Right lobe of liver (tissue), 6 donors: ENCODE data around the gene CTNND2. TPM values are rescaled to one million over a fixed set of nuclear protein-coding genes. Genes with fewer than 3 reads are reported as not detected.

Experiments
- ATAC-seq, 4 donors: fragments of 200-7000 bp; cut with Tn5 transposase; one replicate each; pipeline ENCODE4 v1.9.1; 2020; ENCODE audit warnings: mild to moderate bottlenecking in 4 of 4, moderate library complexity in 4 of 4
- DNase-seq, 3 donors: peaks; one replicate each; pipeline ENCODE4 v3.0.0-alpha.2; 2020
- H3K27ac ChIP-seq, 3 donors: fragments of 200-600 bp; one replicate each; pipeline ENCODE4 v1.8.0; 2022
- H3K27me3 ChIP-seq, 2 donors: fragments of 200-600 bp; one replicate each; pipeline ENCODE4 v1.8.0; 2022
- H3K36me3 ChIP-seq, 4 donors: fragments of 200-600 bp; sonication (generic) in 1 of 4; one replicate each; pipeline versions ENCODE4 v1.5.1 to v1.8.0; 2017 to 2022; ENCODE audit warnings: control low read depth in 1 of 4
- H3K4me1 ChIP-seq, 4 donors: fragments of 200-600 bp; sonication (generic) in 1 of 4; one replicate each; pipeline versions ENCODE4 v1.5.1 to v1.8.0; 2017 to 2022; ENCODE audit warnings: control low read depth in 1 of 4
- H3K4me3 ChIP-seq, 3 donors: fragments of 200-600 bp; one replicate each; pipeline ENCODE4 v1.8.0; 2022
- H3K9me3 ChIP-seq, 4 donors: fragments of 200-600 bp; sonication (generic) in 1 of 4; one replicate each; pipeline versions ENCODE4 v1.5.1 to v1.8.0; 2017 to 2022; ENCODE audit warnings: control low read depth in 1 of 4
- POLR2A ChIP-seq: fragments of 450-650 bp; IDR thresholded peaks from one replicate; pipeline ENCODE4 v1.6.1; 2017; ENCODE audit warnings: antibody characterized with exemption, mild to moderate bottlenecking
- WGBS: methylation state at CpG from one replicate; pipeline ENCODE4 v1.1.6; 2018; ENCODE audit warnings: low coverage, low lambda C conversion rate; ENCODE audit not compliant: insufficient coverage; ENCODE audit errors: missing lambda C conversion rate; 5-methylcytosine and 5-hydroxymethylcytosine counted together
- intact Hi-C, 2 donors: fragments of 100-400 bp; cut with DNase I; formaldehyde crosslinking; loops; one replicate each; pipeline versions ENCODE4 v1.11.2 to v1.14.1; 2022
- total RNA-seq, 6 experiments: library from RNA; depleted of rRNA in 2 of 6; stranded (reverse); fragments of >200 nt in 2 of 6; fragmentation: NEBNext Ultra II Directional in 3 of 6; extraction: Animal tissue kit (Norgen Biotek cat#: 25700) in 3 of 6; gene quantifications; one replicate each; pipeline versions ENCODE4 v1.1.0 to v1.2.4, GENCODE V29; 2016 to 2023
- TF ChIP-seq, protein P1 (sequence below), 4 donors: fragments of 200-600 bp in 3 of 4; fragments of 450-650 bp in 1 of 4; IDR thresholded peaks; one replicate each; pipeline versions ENCODE4 v1.5.1 to v1.8.0; 2016 to 2022; ENCODE audit warnings: antibody characterized with exemption in 4 of 4, mild to moderate bottlenecking in 2 of 4
- donor health status: DM: no; HTN: yes; CAD: no.
- donor health status: DM: no; HTN: no; CAD: no.
- donor health status: DM: no; HTN: no; CAD: no.
- donor health status: DM: no; HTN: yes; CAD: no.
- donor health status: DM: no; HTN: yes; CAD: no.

CTNND2 gene
- total RNA-seq, 6 experiments from 2014 or later = 0.06 to 1.5 (median 1.1) TPM

DNA sequence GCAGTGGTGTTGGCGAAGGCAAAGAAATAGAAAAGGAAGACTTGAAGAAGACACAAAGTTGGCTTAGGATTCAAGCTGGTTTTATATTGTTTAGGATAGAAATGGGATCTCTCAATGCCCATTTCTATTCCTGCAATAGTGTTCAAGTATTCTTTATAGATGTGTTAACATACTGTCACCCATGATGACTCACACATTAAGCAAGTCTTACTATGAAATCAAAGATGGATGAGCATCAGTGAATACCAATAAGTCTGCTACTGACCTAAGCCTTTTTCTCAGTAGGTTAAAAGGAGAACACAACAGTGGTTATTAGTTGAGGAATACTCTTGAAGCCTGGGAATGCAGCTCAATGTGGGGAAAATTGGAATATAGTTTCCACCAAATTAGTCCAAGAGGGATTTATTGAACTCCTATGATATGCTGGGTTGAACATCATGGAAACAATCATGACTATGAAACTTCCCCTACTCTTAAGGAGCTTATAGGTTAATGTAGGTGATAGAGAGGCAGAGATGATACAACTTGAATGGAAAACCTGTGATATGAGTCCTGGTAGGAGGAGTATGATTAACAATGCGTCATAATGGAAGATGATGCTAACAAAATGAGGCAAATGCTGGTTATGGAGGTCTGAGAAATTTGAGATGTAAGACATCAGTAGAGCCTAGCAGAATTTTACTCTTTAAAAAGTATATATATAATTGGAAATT, 726.1 kb downstream of the CTNND2 start:
- no peaks in the 10 kb centered on the region for H3K9me3 ChIP-seq
- H3K27me3 ChIP-seq = no peaks in the 10 kb centered on the region
- H3K4me1 ChIP-seq = no peaks in the 10 kb centered on the region
- intact Hi-C loops = no loop called here
- WGBS = 91% methylated on average over 2 of the region's 2 CpGs
- ATAC-seq (no peak), DNase-seq (no peak)
- no peak overlapping the region for H3K4me3 ChIP-seq
- no peaks in the 10 kb centered on the region for H3K36me3 ChIP-seq
- TF ChIP-seq POLR2A = no peak
- TF ChIP-seq, protein P1, sequence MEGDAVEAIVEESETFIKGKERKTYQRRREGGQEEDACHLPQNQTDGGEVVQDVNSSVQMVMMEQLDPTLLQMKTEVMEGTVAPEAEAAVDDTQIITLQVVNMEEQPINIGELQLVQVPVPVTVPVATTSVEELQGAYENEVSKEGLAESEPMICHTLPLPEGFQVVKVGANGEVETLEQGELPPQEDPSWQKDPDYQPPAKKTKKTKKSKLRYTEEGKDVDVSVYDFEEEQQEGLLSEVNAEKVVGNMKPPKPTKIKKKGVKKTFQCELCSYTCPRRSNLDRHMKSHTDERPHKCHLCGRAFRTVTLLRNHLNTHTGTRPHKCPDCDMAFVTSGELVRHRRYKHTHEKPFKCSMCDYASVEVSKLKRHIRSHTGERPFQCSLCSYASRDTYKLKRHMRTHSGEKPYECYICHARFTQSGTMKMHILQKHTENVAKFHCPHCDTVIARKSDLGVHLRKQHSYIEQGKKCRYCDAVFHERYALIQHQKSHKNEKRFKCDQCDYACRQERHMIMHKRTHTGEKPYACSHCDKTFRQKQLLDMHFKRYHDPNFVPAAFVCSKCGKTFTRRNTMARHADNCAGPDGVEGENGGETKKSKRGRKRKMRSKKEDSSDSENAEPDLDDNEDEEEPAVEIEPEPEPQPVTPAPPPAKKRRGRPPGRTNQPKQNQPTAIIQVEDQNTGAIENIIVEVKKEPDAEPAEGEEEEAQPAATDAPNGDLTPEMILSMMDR (IDR thresholded peaks at IDR 0.05) = no peak
- no peak overlapping the region for H3K27ac ChIP-seq

GRCh38 chr5:11174591-11174990, 729.7 kb downstream of the CTNND2 start:
- H3K27me3 ChIP-seq = no peaks in the 10 kb centered on the region
- 75% methylated on average over 7 of the region's 7 CpGs for WGBS
- DNase-seq (no peak), ATAC-seq (no peak)
- intact Hi-C loops = no loop called here
- no peak overlapping the region for H3K27ac ChIP-seq
- no peaks in the 10 kb centered on the region for H3K36me3 ChIP-seq
- no peak overlapping the region for H3K4me3 ChIP-seq
- no peaks in the 10 kb centered on the region for H3K9me3 ChIP-seq
- TF ChIP-seq, protein P1 (IDR thresholded peaks at IDR 0.05) = no peak
- no peak for TF ChIP-seq POLR2A
- no peaks in the 10 kb centered on the region for H3K4me1 ChIP-seq

DNA sequence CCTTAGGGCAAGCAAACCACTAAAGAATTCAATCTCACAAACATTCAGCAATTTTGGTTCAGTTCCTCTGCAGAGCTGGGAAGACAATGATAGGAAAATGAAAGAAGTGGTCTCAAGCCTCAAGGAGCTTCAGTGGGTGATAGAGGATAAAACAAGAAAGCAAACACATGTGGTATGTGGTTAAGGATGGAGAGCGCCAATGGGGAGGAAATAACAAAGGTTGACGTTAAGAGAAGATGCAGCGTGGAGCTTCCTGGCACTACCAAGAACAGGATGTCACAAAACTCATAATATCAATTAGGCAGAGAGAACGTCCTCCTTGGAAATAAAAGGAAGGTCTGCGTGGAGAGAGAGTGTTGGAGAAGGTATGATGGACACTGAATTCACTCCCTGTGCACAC, 731.8 kb downstream of the CTNND2 start:
- DNase-seq (no peak), ATAC-seq (no peak)
- Histone ChIP-seq H3K4me1 (no peaks in the 10 kb centered on the region), H3K36me3 (no peaks in the 10 kb centered on the region), H3K27me3 (no peaks in the 10 kb centered on the region), H3K4me3 (no peak overlapping the region), H3K27ac (no peak overlapping the region), H3K9me3 (no peaks in the 10 kb centered on the region)
- 32% methylated on average over 5 of the region's 5 CpGs for WGBS
- intact Hi-C loops = no loop called here
- no peak for TF ChIP-seq POLR2A
- TF ChIP-seq, protein P1 (IDR thresholded peaks at IDR 0.05) = no peak

- ATAC-seq (no peak), DNase-seq (no peak)
- intact Hi-C loops = no loop called here
- Histone ChIP-seq H3K4me1 (no peaks in the 10 kb centered on the region), H3K27me3 (no peaks in the 10 kb centered on the region), H3K4me3 (no peak overlapping the region), H3K36me3 (no peaks in the 10 kb centered on the region), H3K27ac (no peak overlapping the region), H3K9me3 (no peaks in the 10 kb centered on the region)
- 59% methylated on average over 1 of the region's 1 CpG for WGBS
- TF ChIP-seq, protein P1 (IDR thresholded peaks at IDR 0.05) = no peak
- TF ChIP-seq POLR2A = no peak
Measured at GRCh38 chr5:11171236-11171635, 733.0 kb downstream of the CTNND2 start.
